ENCODE measurements around the gene TNFSF10. TPM values are rescaled to one million over a fixed set of nuclear protein-coding genes. Genes with fewer than 3 reads are reported as not detected.

TNFSF10 gene
- total and polyA plus RNA-seq, 2 of the 4 experiments (the other 2 are of a cell fraction) = 0.63 to 1.3 TPM

- Histone ChIP-seq H3K9me1 (ENCODE audit: insufficient read depth, low read length) (peaks cover 7% of the 10 kb centered on the region), H2BK20ac (ENCODE audit: low read depth, low read length) (no peak overlapping the region), H3K4me1 (ENCODE audit: control insufficient read depth, insufficient read depth, low read length) (peaks cover 11% of the 10 kb centered on the region), H3K9ac (ENCODE audit: low read depth, low read length) (no peak overlapping the region), H3K4me3 (ENCODE audit: insufficient read depth, low read depth, low read length) (no peak overlapping the region), H2BK120ac (ENCODE audit: low read depth, low read length) (no peak overlapping the region), H3K27me3 (ENCODE audit: control insufficient read depth, insufficient read depth, low read length) (no peaks in the 10 kb centered on the region), H3K79me1 (ENCODE audit: low read depth in 1 of 2, low read length in 2 of 2) (no peaks in the 10 kb centered on the region), H3K36me3 (ENCODE audit: control insufficient read depth, insufficient read depth, low read length) (no peaks in the 10 kb centered on the region), H2AFZ (replicated peaks; ENCODE audit: low read length, poor library complexity) (no peak overlapping the region), H4K20me1 (ENCODE audit: insufficient read depth, low read length) (no peaks in the 10 kb centered on the region), H2AK9ac (replicated peaks; ENCODE audit: low read depth, low read length, poor library complexity) (no peak overlapping the region), H3K56ac (ENCODE audit: extremely low read depth, insufficient read depth, low read length) (no peak overlapping the region), H3K18ac (ENCODE audit: low read depth, low read length) (no peak overlapping the region), H3K9me3 (ENCODE audit: control insufficient read depth, insufficient read depth, low read length) (no peaks in the 10 kb centered on the region), H4K91ac (ENCODE audit: insufficient read depth, low read depth, low read length) (no peak overlapping the region), H4K5ac (ENCODE audit: low read depth, low read length) (no peak overlapping the region), H3K14ac (replicated peaks; ENCODE audit: low read depth, low read length) (no peak overlapping the region), H4K8ac (ENCODE audit: low read depth in 2 of 2, low read length in 2 of 2) (no peak overlapping the region), H2AK5ac (ENCODE audit: low read depth, low read length) (no peak overlapping the region), H2BK15ac (ENCODE audit: low read depth, low read length) (no peak overlapping the region), H2BK5ac (ENCODE audit: low read depth, low read length, poor library complexity, severe bottlenecking) (no peak overlapping the region), H3K4ac (ENCODE audit: low read depth, low read length) (no peak overlapping the region), H3K4me2 (ENCODE audit: low read depth, low read length) (no peak overlapping the region), H3K27ac (ENCODE audit: insufficient read depth, low read length) (no peak overlapping the region), H3K23ac (ENCODE audit: low read depth, low read length) (no peak overlapping the region)
- POLR2A ChIA-PET (ENCODE audit: unreplicated experiment) = no interaction called here
- no peak for TF ChIP-seq RFX5 (IDR thresholded peaks at IDR 0.05; ENCODE audit: low read depth, low read length)
- TF ChIP-seq CHD1 (IDR thresholded peaks at IDR 0.05; ENCODE audit: low read depth, low read length) = no peak
- no peak for TF ChIP-seq POLR2A (IDR thresholded peaks at IDR 0.05; ENCODE audit: low read depth, low read length)
- TF ChIP-seq RCOR1 (IDR thresholded peaks at IDR 0.05; ENCODE audit: insufficient replicate concordance, low read length) = no peak
- no peak for TF ChIP-seq MXI1 (IDR thresholded peaks at IDR 0.05; ENCODE audit: borderline replicate concordance, low read depth, low read length)
- TF ChIP-seq, protein P1, sequence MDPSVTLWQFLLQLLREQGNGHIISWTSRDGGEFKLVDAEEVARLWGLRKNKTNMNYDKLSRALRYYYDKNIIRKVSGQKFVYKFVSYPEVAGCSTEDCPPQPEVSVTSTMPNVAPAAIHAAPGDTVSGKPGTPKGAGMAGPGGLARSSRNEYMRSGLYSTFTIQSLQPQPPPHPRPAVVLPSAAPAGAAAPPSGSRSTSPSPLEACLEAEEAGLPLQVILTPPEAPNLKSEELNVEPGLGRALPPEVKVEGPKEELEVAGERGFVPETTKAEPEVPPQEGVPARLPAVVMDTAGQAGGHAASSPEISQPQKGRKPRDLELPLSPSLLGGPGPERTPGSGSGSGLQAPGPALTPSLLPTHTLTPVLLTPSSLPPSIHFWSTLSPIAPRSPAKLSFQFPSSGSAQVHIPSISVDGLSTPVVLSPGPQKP (IDR thresholded peaks at IDR 0.05; ENCODE audit: borderline replicate concordance, low read depth, low read length) = no peak
- TF ChIP-seq BHLHE40 (IDR thresholded peaks at IDR 0.05; ENCODE audit: low read depth, low read length) = no peak
- TF ChIP-seq RAD21 (IDR thresholded peaks at IDR 0.05; ENCODE audit: low read length) = no peak
- no peak for TF ChIP-seq NFE2L2 (IDR thresholded peaks at IDR 0.05; ENCODE audit: low read depth, low read length)
- TF ChIP-seq, protein P2, sequence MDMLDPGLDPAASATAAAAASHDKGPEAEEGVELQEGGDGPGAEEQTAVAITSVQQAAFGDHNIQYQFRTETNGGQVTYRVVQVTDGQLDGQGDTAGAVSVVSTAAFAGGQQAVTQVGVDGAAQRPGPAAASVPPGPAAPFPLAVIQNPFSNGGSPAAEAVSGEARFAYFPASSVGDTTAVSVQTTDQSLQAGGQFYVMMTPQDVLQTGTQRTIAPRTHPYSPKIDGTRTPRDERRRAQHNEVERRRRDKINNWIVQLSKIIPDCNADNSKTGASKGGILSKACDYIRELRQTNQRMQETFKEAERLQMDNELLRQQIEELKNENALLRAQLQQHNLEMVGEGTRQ (IDR thresholded peaks at IDR 0.05; ENCODE audit: low read depth, low read length) = no peak
- TF ChIP-seq MAZ (IDR thresholded peaks at IDR 0.05; ENCODE audit: borderline replicate concordance, low read depth, low read length) = no peak
- TF ChIP-seq, protein P3, sequence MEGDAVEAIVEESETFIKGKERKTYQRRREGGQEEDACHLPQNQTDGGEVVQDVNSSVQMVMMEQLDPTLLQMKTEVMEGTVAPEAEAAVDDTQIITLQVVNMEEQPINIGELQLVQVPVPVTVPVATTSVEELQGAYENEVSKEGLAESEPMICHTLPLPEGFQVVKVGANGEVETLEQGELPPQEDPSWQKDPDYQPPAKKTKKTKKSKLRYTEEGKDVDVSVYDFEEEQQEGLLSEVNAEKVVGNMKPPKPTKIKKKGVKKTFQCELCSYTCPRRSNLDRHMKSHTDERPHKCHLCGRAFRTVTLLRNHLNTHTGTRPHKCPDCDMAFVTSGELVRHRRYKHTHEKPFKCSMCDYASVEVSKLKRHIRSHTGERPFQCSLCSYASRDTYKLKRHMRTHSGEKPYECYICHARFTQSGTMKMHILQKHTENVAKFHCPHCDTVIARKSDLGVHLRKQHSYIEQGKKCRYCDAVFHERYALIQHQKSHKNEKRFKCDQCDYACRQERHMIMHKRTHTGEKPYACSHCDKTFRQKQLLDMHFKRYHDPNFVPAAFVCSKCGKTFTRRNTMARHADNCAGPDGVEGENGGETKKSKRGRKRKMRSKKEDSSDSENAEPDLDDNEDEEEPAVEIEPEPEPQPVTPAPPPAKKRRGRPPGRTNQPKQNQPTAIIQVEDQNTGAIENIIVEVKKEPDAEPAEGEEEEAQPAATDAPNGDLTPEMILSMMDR (conservative IDR thresholded peaks at IDR 0.05; ENCODE audit: low read depth, low read length) = no peak
- no peak for TF ChIP-seq MAFK (IDR thresholded peaks at IDR 0.05; ENCODE audit: low read depth, low read length)
- no peak for TF ChIP-seq SMC3 (IDR thresholded peaks at IDR 0.05; ENCODE audit: low read depth, low read length)
- dilution Hi-C loops (cut with HindIII; ENCODE audit: low sequenced_read_pairs, unreplicated experiment) (no loop called here), intact Hi-C loops (cut with micrococcal nuclease) (no loop called here), in situ Hi-C loops (cut with MboI; ENCODE audit: low sequenced_read_pairs) (no loop called here)
- CTCF ChIA-PET = no interaction called here
- ATAC-seq (ENCODE audit: low read depth) = no peak
- 76% methylated on average over 3 of the region's 6 CpGs; no CpG with 5 or more reads in 1 of the 2 experiments for WGBS, 2 experiments (ENCODE audit: extremely low coverage in 2 of 2, insufficient read length in 1 of 2)
- DNase-seq = no peak
- no TSS peak for BruUV-seq (replicated peaks)
Measured at GRCh38 chr3:172553526-172554252, 30.5 kb upstream of the TNFSF10 start.
